Ishikawa (cell line): ENCODE data around the gene TRERF1.

ENCODE experiments used
- CEBPB ChIP-seq: IDR thresholded peaks from 2 replicates; pipeline ENCODE4 v1.6.1; 2012
- CREB1 ChIP-seq: IDR thresholded peaks from 2 replicates; pipeline ENCODE4 v1.6.1; 2012; ENCODE audit warnings: low read depth
- EGR1 ChIP-seq: IDR thresholded peaks from 2 replicates; pipeline ENCODE4 v1.6.1; 2012
- EP300 ChIP-seq: IDR thresholded peaks from 2 replicates; pipeline ENCODE4 v1.6.1; 2012; ENCODE audit warnings: borderline replicate concordance
- FOXM1 ChIP-seq: IDR thresholded peaks from 2 replicates; pipeline ENCODE4 v1.6.1; 2012; ENCODE audit warnings: low read depth, borderline replicate concordance
- MAX ChIP-seq: IDR thresholded peaks from 2 replicates; pipeline ENCODE4 v1.6.1; 2012
- NFIC ChIP-seq: IDR thresholded peaks from 2 replicates; pipeline ENCODE4 v1.6.1; 2012
- RAD21 ChIP-seq: IDR thresholded peaks from 2 replicates; pipeline ENCODE4 v1.6.1; 2012; ENCODE audit warnings: low read depth
- TAF1 ChIP-seq: IDR thresholded peaks from 2 replicates; pipeline ENCODE4 v1.6.1; 2012; ENCODE audit warnings: low read depth, mild to moderate bottlenecking
- TCF12 ChIP-seq: IDR thresholded peaks from 2 replicates; pipeline ENCODE4 v1.6.1; 2012; ENCODE audit warnings: low read depth
- TEAD4 ChIP-seq: IDR thresholded peaks from 2 replicates; pipeline ENCODE4 v1.6.1; 2012
- USF1 ChIP-seq: IDR thresholded peaks from 2 replicates; pipeline ENCODE4 v1.6.1; 2012
- YY1 ChIP-seq: IDR thresholded peaks from 2 replicates; pipeline ENCODE4 v1.6.1; 2012; ENCODE audit warnings: low read depth
- ZBTB7A ChIP-seq: IDR thresholded peaks from 2 replicates; pipeline ENCODE4 v1.6.1; 2012; ENCODE audit warnings: low read depth
- TF ChIP-seq, protein P1 (sequence below): IDR thresholded peaks from 2 replicates; pipeline ENCODE4 v1.6.1; 2012; ENCODE audit warnings: low read depth, mild to moderate bottlenecking

Gene TRERF1

GRCh38 chr6:42374018-42374669 is 77.6 kb downstream of the TRERF1 start:
- TF ChIP-seq FOXM1: no peak
- no peak for TF ChIP-seq NFIC
- no peak for TF ChIP-seq CREB1
- TF ChIP-seq USF1: no peak
- no peak for TF ChIP-seq MAX
- no peak for TF ChIP-seq TAF1
- TF ChIP-seq RAD21: no peak
- no peak for TF ChIP-seq TCF12
- TF ChIP-seq, protein P1, sequence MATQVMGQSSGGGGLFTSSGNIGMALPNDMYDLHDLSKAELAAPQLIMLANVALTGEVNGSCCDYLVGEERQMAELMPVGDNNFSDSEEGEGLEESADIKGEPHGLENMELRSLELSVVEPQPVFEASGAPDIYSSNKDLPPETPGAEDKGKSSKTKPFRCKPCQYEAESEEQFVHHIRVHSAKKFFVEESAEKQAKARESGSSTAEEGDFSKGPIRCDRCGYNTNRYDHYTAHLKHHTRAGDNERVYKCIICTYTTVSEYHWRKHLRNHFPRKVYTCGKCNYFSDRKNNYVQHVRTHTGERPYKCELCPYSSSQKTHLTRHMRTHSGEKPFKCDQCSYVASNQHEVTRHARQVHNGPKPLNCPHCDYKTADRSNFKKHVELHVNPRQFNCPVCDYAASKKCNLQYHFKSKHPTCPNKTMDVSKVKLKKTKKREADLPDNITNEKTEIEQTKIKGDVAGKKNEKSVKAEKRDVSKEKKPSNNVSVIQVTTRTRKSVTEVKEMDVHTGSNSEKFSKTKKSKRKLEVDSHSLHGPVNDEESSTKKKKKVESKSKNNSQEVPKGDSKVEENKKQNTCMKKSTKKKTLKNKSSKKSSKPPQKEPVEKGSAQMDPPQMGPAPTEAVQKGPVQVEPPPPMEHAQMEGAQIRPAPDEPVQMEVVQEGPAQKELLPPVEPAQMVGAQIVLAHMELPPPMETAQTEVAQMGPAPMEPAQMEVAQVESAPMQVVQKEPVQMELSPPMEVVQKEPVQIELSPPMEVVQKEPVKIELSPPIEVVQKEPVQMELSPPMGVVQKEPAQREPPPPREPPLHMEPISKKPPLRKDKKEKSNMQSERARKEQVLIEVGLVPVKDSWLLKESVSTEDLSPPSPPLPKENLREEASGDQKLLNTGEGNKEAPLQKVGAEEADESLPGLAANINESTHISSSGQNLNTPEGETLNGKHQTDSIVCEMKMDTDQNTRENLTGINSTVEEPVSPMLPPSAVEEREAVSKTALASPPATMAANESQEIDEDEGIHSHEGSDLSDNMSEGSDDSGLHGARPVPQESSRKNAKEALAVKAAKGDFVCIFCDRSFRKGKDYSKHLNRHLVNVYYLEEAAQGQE: no peak
- TF ChIP-seq YY1: no peak
- TF ChIP-seq ZBTB7A: no peak
- TF ChIP-seq EP300: no peak
- TF ChIP-seq EGR1: no peak
- TF ChIP-seq CEBPB: no peak
- TF ChIP-seq TEAD4: no peak

GRCh38 chr6:42372699-42373098 is 79.0 kb downstream of the TRERF1 start:
- no peak for TF ChIP-seq FOXM1
- TF ChIP-seq MAX: no peak
- no peak for TF ChIP-seq USF1
- TF ChIP-seq CEBPB: no peak
- no peak for TF ChIP-seq EGR1
- no peak for TF ChIP-seq TCF12
- TF ChIP-seq EP300: no peak
- TF ChIP-seq NFIC: no peak
- TF ChIP-seq, protein P1: no peak
- TF ChIP-seq RAD21: no peak
- no peak for TF ChIP-seq CREB1
- TF ChIP-seq YY1: no peak
- no peak for TF ChIP-seq ZBTB7A
- no peak for TF ChIP-seq TAF1

- TF ChIP-seq YY1: no peak
- no peak for TF ChIP-seq MAX
- no peak for TF ChIP-seq EP300
- no peak for TF ChIP-seq TCF12
- no peak for TF ChIP-seq NFIC
- TF ChIP-seq, protein P1: no peak
- no peak for TF ChIP-seq TAF1
Observed at GRCh38 chr6:42370323-42370985, 81.3 kb downstream of the TRERF1 start.

DNA sequence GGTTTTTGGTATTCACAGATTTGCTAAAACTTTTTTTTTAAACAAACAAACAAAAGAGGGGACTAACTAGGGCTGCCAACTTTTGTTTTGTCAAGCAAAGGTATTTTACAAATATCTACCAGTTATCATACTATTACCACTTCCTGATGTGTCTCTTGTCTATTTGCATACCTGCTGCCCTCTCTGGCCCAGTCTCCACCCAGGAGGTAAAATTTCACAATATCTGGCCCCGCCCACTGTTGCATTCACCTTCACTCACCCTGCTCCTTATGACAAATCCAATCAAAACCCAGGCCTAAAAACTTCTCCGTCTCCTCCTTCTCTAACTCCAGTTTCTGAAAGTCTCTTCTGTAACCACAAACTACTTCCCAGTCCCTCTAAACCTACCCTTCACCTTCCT is 82.2 kb downstream of the TRERF1 start:
- TF ChIP-seq RAD21 (no peak), ZBTB7A (no peak), CEBPB (peak; percentile 93), EGR1 (no peak)
